ENCODE results near the gene PLA2G12B.

Gene PLA2G12B

GRCh38 chr10:72976886-72977285 lies 22.3 kb upstream of the PLA2G12B start:
- Histone ChIP-seq H3K4me3 (ENCODE audit: low read length) (no peak overlapping the region), H3K36me3 (ENCODE audit: control insufficient read depth, low read length) (no peaks in the 10 kb centered on the region), H4K20me1 (ENCODE audit: control insufficient read depth, insufficient read depth, low read depth, low read length) (no peaks in the 10 kb centered on the region), H3K4me1 (ENCODE audit: control insufficient read depth, low read length) (no peaks in the 10 kb centered on the region), H3K27ac (ENCODE audit: low read depth, low read length) (no peak overlapping the region), H3K9me2 (replicated peaks; ENCODE audit: control insufficient read depth, low read length) (no peaks in the 10 kb centered on the region), H3F3A (ENCODE audit: control insufficient read depth, insufficient read depth) (no peaks in the 10 kb centered on the region), H3K79me2 (ENCODE audit: control insufficient read depth, low read length) (no peaks in the 10 kb centered on the region), H3K4me2 (ENCODE audit: low read length) (no peak overlapping the region), H3K9me3 (ENCODE audit: control insufficient read depth, insufficient read depth, low read length) (peaks cover 31% of the 10 kb centered on the region), H3K27me3 (ENCODE audit: control insufficient read depth, low read length) (no peaks in the 10 kb centered on the region)
- TF ChIP-seq CTCF (IDR thresholded peaks at IDR 0.05; ENCODE audit: low read depth, low read length, poor library complexity, severe bottlenecking): no peak
- TF ChIP-seq EZH2phosphoT487 (IDR thresholded peaks at IDR 0.05; ENCODE audit: borderline replicate concordance, low read length): no peak

- Histone ChIP-seq H3K27ac (ENCODE audit: low read depth, low read length) (no peak overlapping the region), H3K36me3 (ENCODE audit: control insufficient read depth, low read length) (no peaks in the 10 kb centered on the region), H3K9me3 (ENCODE audit: control insufficient read depth, insufficient read depth, low read length) (no peaks in the 10 kb centered on the region), H3F3A (ENCODE audit: control insufficient read depth, insufficient read depth) (no peaks in the 10 kb centered on the region), H3K9me2 (replicated peaks; ENCODE audit: control insufficient read depth, low read length) (no peaks in the 10 kb centered on the region; the same call in 1 of the 2 replicates), H3K4me3 (ENCODE audit: low read length) (no peak overlapping the region), H4K20me1 (ENCODE audit: control insufficient read depth, insufficient read depth, low read depth, low read length) (no peaks in the 10 kb centered on the region), H3K79me2 (ENCODE audit: control insufficient read depth, low read length) (no peaks in the 10 kb centered on the region), H3K4me2 (ENCODE audit: low read length) (no peak overlapping the region), H3K27me3 (ENCODE audit: control insufficient read depth, low read length) (peaks cover 8% of the 10 kb centered on the region; the same call in 1 of the 2 replicates), H3K4me1 (ENCODE audit: control insufficient read depth, low read length) (no peaks in the 10 kb centered on the region)
- TF ChIP-seq EZH2phosphoT487 (IDR thresholded peaks at IDR 0.05; ENCODE audit: borderline replicate concordance, low read length) (no peak), CTCF (IDR thresholded peaks at IDR 0.05; ENCODE audit: low read depth, low read length, poor library complexity, severe bottlenecking) (no peak)
Observed at GRCh38 chr10:72956001-72956400, 1.4 kb upstream of the PLA2G12B start.

- no peak overlapping the region for H3K4me3 ChIP-seq (ENCODE audit: low read length)
- H3K36me3 ChIP-seq (ENCODE audit: control insufficient read depth, low read length): no peaks in the 10 kb centered on the region
- no peaks in the 10 kb centered on the region for H3K4me1 ChIP-seq (ENCODE audit: control insufficient read depth, low read length)
- H3K4me2 ChIP-seq (ENCODE audit: low read length): no peak overlapping the region
- H4K20me1 ChIP-seq (ENCODE audit: control insufficient read depth, insufficient read depth, low read depth, low read length): no peaks in the 10 kb centered on the region
- no peaks in the 10 kb centered on the region for H3K9me3 ChIP-seq (ENCODE audit: control insufficient read depth, insufficient read depth, low read length)
- no peaks in the 10 kb centered on the region for H3K9me2 ChIP-seq (replicated peaks; ENCODE audit: control insufficient read depth, low read length)
- no peak overlapping the region for H3K27ac ChIP-seq (ENCODE audit: low read depth, low read length)
- H3K79me2 ChIP-seq (ENCODE audit: control insufficient read depth, low read length): no peaks in the 10 kb centered on the region
- H3K27me3 ChIP-seq (ENCODE audit: control insufficient read depth, low read length): 0 out of 2 replicates have a peak, but pooled peaks cover 3% of the 10 kb centered on the region
- TF ChIP-seq EZH2phosphoT487 (IDR thresholded peaks at IDR 0.05; ENCODE audit: borderline replicate concordance, low read length): no peak
- TF ChIP-seq CTCF (IDR thresholded peaks at IDR 0.05; ENCODE audit: low read depth, low read length, poor library complexity, severe bottlenecking): no peak
- no peaks in the 10 kb centered on the region for H3F3A ChIP-seq (ENCODE audit: control insufficient read depth, insufficient read depth)
Observed at GRCh38 chr10:72954230-72954595, 393 bp downstream of the PLA2G12B start.

Measured in DOHH2 (cell line).